ENCODE results near the gene COMMD3. TPM values are rescaled to one million over a fixed set of nuclear protein-coding genes. Genes with fewer than 3 reads are reported as not detected.

The COMMD3 gene
- total and polyA plus RNA-seq, 2 donors (not counting 1 experiment from before 2014, with no cell fraction given), result 46.0 to 74.3 TPM

DNA sequence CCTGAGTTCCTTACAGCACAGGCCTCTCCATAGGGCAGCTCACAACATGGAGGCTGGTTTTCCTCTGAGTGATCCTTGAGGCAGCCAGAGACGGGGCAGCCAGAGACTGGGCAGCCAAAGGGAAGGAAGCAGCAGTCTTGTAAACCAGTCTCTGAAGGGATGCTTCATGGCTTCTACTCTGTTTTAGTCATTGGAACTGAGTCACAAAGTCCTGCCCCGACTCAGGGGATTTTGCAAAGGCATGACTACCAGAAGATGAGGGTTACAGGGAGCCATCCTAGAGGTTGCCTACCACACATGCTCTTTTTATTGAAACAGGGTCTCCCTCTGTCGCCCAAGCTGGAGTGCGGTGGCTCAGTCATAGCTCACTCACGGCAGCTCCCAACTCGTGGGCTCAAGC, 44.4 kb upstream of the COMMD3 start:
- ChIA-PET CTCF (interaction anchor here (0.6 kb wide), 1 partner anchor 358 kb away, joined by 3 read pairs; no protein-coding TSS in a partner anchor), POLR2A (no interaction called here)
- peaks cover 13% of the 10 kb centered on the region for H3K27me3 Mint-ChIP-seq
- no peaks in the 10 kb centered on the region for H3K36me3 ChIP-seq (replicated peaks in 1 of 2; ENCODE audit: control extremely low read depth in 1 of 2, control insufficient read depth in 1 of 2, extremely low read depth in 1 of 2, insufficient read depth in 2 of 2, low read length in 1 of 2)
- no peak overlapping the region for H3K9ac ChIP-seq (ENCODE audit: low read length)
- H3K9me3 ChIP-seq (ENCODE audit: control extremely low read depth in 1 of 3, control insufficient read depth in 2 of 3, insufficient read depth in 1 of 3, low read length in 2 of 3), result no peaks in the 10 kb centered on the region
- no peak for ATAC-seq (ENCODE audit: low read depth)
- H3K4me1 ChIP-seq (ENCODE audit: control insufficient read depth in 2 of 2, insufficient read depth in 2 of 2, low read length in 2 of 2), result no peaks in the 10 kb centered on the region
- no peak overlapping the region for H3K27ac Mint-ChIP-seq
- no peak overlapping the region for H3K4me3 ChIP-seq (ENCODE audit: control extremely low read depth in 1 of 5, extremely low read depth in 1 of 5, insufficient read depth in 1 of 5, low read depth in 2 of 5, low read length in 4 of 5)
- TF ChIP-seq, protein P1, sequence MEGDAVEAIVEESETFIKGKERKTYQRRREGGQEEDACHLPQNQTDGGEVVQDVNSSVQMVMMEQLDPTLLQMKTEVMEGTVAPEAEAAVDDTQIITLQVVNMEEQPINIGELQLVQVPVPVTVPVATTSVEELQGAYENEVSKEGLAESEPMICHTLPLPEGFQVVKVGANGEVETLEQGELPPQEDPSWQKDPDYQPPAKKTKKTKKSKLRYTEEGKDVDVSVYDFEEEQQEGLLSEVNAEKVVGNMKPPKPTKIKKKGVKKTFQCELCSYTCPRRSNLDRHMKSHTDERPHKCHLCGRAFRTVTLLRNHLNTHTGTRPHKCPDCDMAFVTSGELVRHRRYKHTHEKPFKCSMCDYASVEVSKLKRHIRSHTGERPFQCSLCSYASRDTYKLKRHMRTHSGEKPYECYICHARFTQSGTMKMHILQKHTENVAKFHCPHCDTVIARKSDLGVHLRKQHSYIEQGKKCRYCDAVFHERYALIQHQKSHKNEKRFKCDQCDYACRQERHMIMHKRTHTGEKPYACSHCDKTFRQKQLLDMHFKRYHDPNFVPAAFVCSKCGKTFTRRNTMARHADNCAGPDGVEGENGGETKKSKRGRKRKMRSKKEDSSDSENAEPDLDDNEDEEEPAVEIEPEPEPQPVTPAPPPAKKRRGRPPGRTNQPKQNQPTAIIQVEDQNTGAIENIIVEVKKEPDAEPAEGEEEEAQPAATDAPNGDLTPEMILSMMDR (IDR thresholded peaks at IDR 0.05), result no peak
- no peak for TF ChIP-seq EZH2 (IDR thresholded peaks at IDR 0.05; ENCODE audit: borderline replicate concordance, insufficient read depth, low read depth, low read length, poor library complexity, severe bottlenecking)
- no peaks in the 10 kb centered on the region for H3K4me1 Mint-ChIP-seq
- DNase-seq, result no peak
- peaks cover 0 to 4% (median 0%) of the 10 kb centered on the region in 4 experiments for H3K27me3 ChIP-seq (replicated peaks in 1 of 4; ENCODE audit: control extremely low read depth in 1 of 4, control insufficient read depth in 3 of 4, insufficient read depth in 4 of 4, low read length in 3 of 4)
- WGBS (ENCODE audit: insufficient coverage), result 87% methylated on average over 6 of the region's 6 CpGs
- H3K27ac ChIP-seq (ENCODE audit: low read length in 2 of 2), result no peak overlapping the region
- H3K9me3 Mint-ChIP-seq (ENCODE audit: insufficient read depth), result no peaks in the 10 kb centered on the region
- no peaks in the 10 kb centered on the region for H4K20me1 ChIP-seq (ENCODE audit: control insufficient read depth, insufficient read depth, low read length, poor library complexity, severe bottlenecking)
- H3K79me2 ChIP-seq (ENCODE audit: control insufficient read depth, insufficient read depth, low read length), result no peaks in the 10 kb centered on the region
- intact Hi-C loops (cut with micrococcal nuclease), result no loop called here
- H2AFZ ChIP-seq (ENCODE audit: insufficient read depth, low read depth, low read length, poor library complexity, severe bottlenecking), result no peak overlapping the region
- no peak overlapping the region for H3K4me2 ChIP-seq (replicated peaks; ENCODE audit: low read depth, low read length, poor library complexity, severe bottlenecking)
- H3K4me3 Mint-ChIP-seq, result no peak overlapping the region

DNA sequence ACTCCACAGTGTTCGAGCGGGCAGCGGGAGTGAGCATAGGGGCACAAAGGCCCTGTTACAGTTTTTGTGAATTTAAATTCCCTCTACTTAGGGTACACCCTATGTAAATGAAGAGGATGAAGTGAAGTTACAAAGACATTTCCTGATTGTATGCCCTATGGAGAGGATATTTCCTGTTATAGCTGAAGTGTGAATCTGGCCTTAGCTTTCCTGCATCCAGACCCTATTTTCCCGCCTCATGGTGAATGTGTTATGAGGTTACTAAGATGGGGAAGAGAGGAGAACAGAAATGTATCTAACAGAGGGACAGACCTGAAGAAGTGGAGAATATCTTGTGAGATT, 37.8 kb upstream of the COMMD3 start:
- H3K27ac ChIP-seq (ENCODE audit: low read length in 2 of 2), result no peak overlapping the region
- H3K9me3 ChIP-seq (ENCODE audit: control extremely low read depth in 1 of 3, control insufficient read depth in 2 of 3, insufficient read depth in 1 of 3, low read length in 2 of 3), result no peaks in the 10 kb centered on the region
- no peak overlapping the region for H3K4me3 ChIP-seq (ENCODE audit: control extremely low read depth in 1 of 5, extremely low read depth in 1 of 5, insufficient read depth in 1 of 5, low read depth in 2 of 5, low read length in 4 of 5)
- no peaks in the 10 kb centered on the region for H3K36me3 ChIP-seq (replicated peaks in 1 of 2; ENCODE audit: control extremely low read depth in 1 of 2, control insufficient read depth in 1 of 2, extremely low read depth in 1 of 2, insufficient read depth in 2 of 2, low read length in 1 of 2)
- WGBS (ENCODE audit: insufficient coverage), result no CpG with 5 or more reads among the region's 4 CpGs
- H2AFZ ChIP-seq (ENCODE audit: insufficient read depth, low read depth, low read length, poor library complexity, severe bottlenecking), result no peak overlapping the region
- no peak overlapping the region for H3K4me3 Mint-ChIP-seq
- DNase-seq, result no peak
- peaks cover 6% of the 10 kb centered on the region for H3K27me3 Mint-ChIP-seq
- H3K79me2 ChIP-seq (ENCODE audit: control insufficient read depth, insufficient read depth, low read length), result no peaks in the 10 kb centered on the region
- no peaks in the 10 kb centered on the region for H3K4me1 ChIP-seq (ENCODE audit: control insufficient read depth in 2 of 2, insufficient read depth in 2 of 2, low read length in 2 of 2)
- ATAC-seq (ENCODE audit: low read depth), result no peak
- ChIA-PET CTCF (no interaction called here), POLR2A (no interaction called here)
- H3K27me3 ChIP-seq (replicated peaks in 1 of 4; ENCODE audit: control extremely low read depth in 1 of 4, control insufficient read depth in 3 of 4, insufficient read depth in 4 of 4, low read length in 3 of 4), result peaks cover 0 to 2% (median 0%) of the 10 kb centered on the region in 4 experiments
- no peaks in the 10 kb centered on the region for H4K20me1 ChIP-seq (ENCODE audit: control insufficient read depth, insufficient read depth, low read length, poor library complexity, severe bottlenecking)
- H3K27ac Mint-ChIP-seq, result no peak overlapping the region
- no peak overlapping the region for H3K9ac ChIP-seq (ENCODE audit: low read length)
- intact Hi-C loops (cut with micrococcal nuclease), result no loop called here
- no peaks in the 10 kb centered on the region for H3K4me1 Mint-ChIP-seq
- H3K9me3 Mint-ChIP-seq (ENCODE audit: insufficient read depth), result no peaks in the 10 kb centered on the region
- H3K4me2 ChIP-seq (replicated peaks; ENCODE audit: low read depth, low read length, poor library complexity, severe bottlenecking), result no peak overlapping the region
- no peak for TF ChIP-seq EZH2 (IDR thresholded peaks at IDR 0.05; ENCODE audit: borderline replicate concordance, insufficient read depth, low read depth, low read length, poor library complexity, severe bottlenecking)
- TF ChIP-seq, protein P1 (IDR thresholded peaks at IDR 0.05), result no peak

All from B cell (primary cell).